ENCODE data around the gene TMEM53.

TMEM53 gene

GRCh38 chr1:44621841-44622286 lies 52.4 kb downstream of the TMEM53 start:
- H3K4me3 ChIP-seq (ENCODE audit: low read depth in 1 of 2, low read length in 2 of 2): no peak overlapping the region
- no peaks in the 10 kb centered on the region for H3K36me3 ChIP-seq (ENCODE audit: insufficient read depth, low read length)
- no peaks in the 10 kb centered on the region for H3K4me1 ChIP-seq (ENCODE audit: insufficient read depth, low read length)
- H2AFZ ChIP-seq (ENCODE audit: low read depth, low read length): no peak overlapping the region
- ATAC-seq (ENCODE audit: insufficient read depth, low read depth): no peak
- no peaks in the 10 kb centered on the region for H3K27me3 ChIP-seq (ENCODE audit: insufficient read depth, low read length, poor library complexity)
- H3K9me3 ChIP-seq (ENCODE audit: insufficient read depth, low read length, severe bottlenecking): no peaks in the 10 kb centered on the region
- H3K9ac ChIP-seq (ENCODE audit: low read depth, low read length): no peak overlapping the region
- H3K79me2 ChIP-seq (ENCODE audit: insufficient read depth, low read length): no peaks in the 10 kb centered on the region
- H3K27ac ChIP-seq (ENCODE audit: low read length): no peak overlapping the region
- H4K20me1 ChIP-seq (ENCODE audit: insufficient read depth, low read length): no peaks in the 10 kb centered on the region
- no peak for TF ChIP-seq CTCF (IDR thresholded peaks at IDR 0.05; ENCODE audit: borderline replicate concordance, extremely low read depth, low read length, poor library complexity, severe bottlenecking)
- no peak for TF ChIP-seq EZH2 (IDR thresholded peaks at IDR 0.05; ENCODE audit: borderline replicate concordance, low read depth, low read length, severe bottlenecking)
- no peak overlapping the region for H3K4me2 ChIP-seq (ENCODE audit: insufficient read depth, low read length)
- DNase-seq: no peak

GRCh38 chr1:44620072-44620471 lies 54.2 kb downstream of the TMEM53 start:
- no peaks in the 10 kb centered on the region for H3K4me1 ChIP-seq (ENCODE audit: insufficient read depth, low read length)
- TF ChIP-seq CTCF (IDR thresholded peaks at IDR 0.05; ENCODE audit: borderline replicate concordance, extremely low read depth, low read length, poor library complexity, severe bottlenecking) (no peak), EZH2 (IDR thresholded peaks at IDR 0.05; ENCODE audit: borderline replicate concordance, low read depth, low read length, severe bottlenecking) (no peak)
- DNase-seq (no peak), ATAC-seq (ENCODE audit: insufficient read depth, low read depth) (no peak)
- H3K4me3 ChIP-seq (ENCODE audit: low read depth in 1 of 2, low read length in 2 of 2): no peak overlapping the region
- no peaks in the 10 kb centered on the region for H4K20me1 ChIP-seq (ENCODE audit: insufficient read depth, low read length)
- H3K9me3 ChIP-seq (ENCODE audit: insufficient read depth, low read length, severe bottlenecking): no peaks in the 10 kb centered on the region
- no peak overlapping the region for H3K4me2 ChIP-seq (ENCODE audit: insufficient read depth, low read length)
- H2AFZ ChIP-seq (ENCODE audit: low read depth, low read length): no peak overlapping the region
- H3K9ac ChIP-seq (ENCODE audit: low read depth, low read length): no peak overlapping the region
- H3K79me2 ChIP-seq (ENCODE audit: insufficient read depth, low read length): no peaks in the 10 kb centered on the region
- H3K27ac ChIP-seq (ENCODE audit: low read length): no peak overlapping the region
- no peaks in the 10 kb centered on the region for H3K36me3 ChIP-seq (ENCODE audit: insufficient read depth, low read length)
- H3K27me3 ChIP-seq (ENCODE audit: insufficient read depth, low read length, poor library complexity): no peaks in the 10 kb centered on the region

GRCh38 chr1:44619261-44619900 lies 54.9 kb downstream of the TMEM53 start:
- ATAC-seq (ENCODE audit: insufficient read depth, low read depth) (no peak), DNase-seq (no peak)
- no peak overlapping the region for H3K4me3 ChIP-seq (ENCODE audit: low read depth in 1 of 2, low read length in 2 of 2)
- no peak overlapping the region for H3K27ac ChIP-seq (ENCODE audit: low read length)
- TF ChIP-seq CTCF (IDR thresholded peaks at IDR 0.05; ENCODE audit: borderline replicate concordance, extremely low read depth, low read length, poor library complexity, severe bottlenecking) (no peak), EZH2 (IDR thresholded peaks at IDR 0.05; ENCODE audit: borderline replicate concordance, low read depth, low read length, severe bottlenecking) (no peak)
- no peaks in the 10 kb centered on the region for H4K20me1 ChIP-seq (ENCODE audit: insufficient read depth, low read length)
- no peaks in the 10 kb centered on the region for H3K36me3 ChIP-seq (ENCODE audit: insufficient read depth, low read length)
- H3K79me2 ChIP-seq (ENCODE audit: insufficient read depth, low read length): no peaks in the 10 kb centered on the region
- no peaks in the 10 kb centered on the region for H3K9me3 ChIP-seq (ENCODE audit: insufficient read depth, low read length, severe bottlenecking)
- no peaks in the 10 kb centered on the region for H3K4me1 ChIP-seq (ENCODE audit: insufficient read depth, low read length)
- no peaks in the 10 kb centered on the region for H3K27me3 ChIP-seq (ENCODE audit: insufficient read depth, low read length, poor library complexity)
- H3K4me2 ChIP-seq (ENCODE audit: insufficient read depth, low read length): no peak overlapping the region
- H2AFZ ChIP-seq (ENCODE audit: low read depth, low read length): no peak overlapping the region
- no peak overlapping the region for H3K9ac ChIP-seq (ENCODE audit: low read depth, low read length)

All from DND-41 (cell line).